IMR-90 (cell line): ENCODE measurements around the gene PCCB. TPM values are rescaled to one million over a fixed set of nuclear protein-coding genes. Genes with fewer than 3 reads are reported as not detected.

ENCODE experiments used
- ATAC-seq: fragments of 200-7000 bp; cut with Tn5 transposase; 2 replicates; pipeline ENCODE4 v1.9.1; 2020; ENCODE audit warnings: low read depth, mild to moderate bottlenecking, moderate library complexity
- BruUV-seq: library from RNA; stranded (reverse); fragments of 400-500 nt; replicated peaks from 2 replicates; lab custom pipeline; 2021; lab: Mats Ljungman, UMichigan
- CTCF ChIA-PET: fragments of 300-600 bp; formaldehyde crosslinking; extraction: SDS; loops from one replicate; lab custom pipeline; 2021; ENCODE audit warnings: antibody characterized with exemption; lab: Yijun Ruan, JAX
- POLR2A ChIA-PET: fragments of 300-600 bp; sonication (Branson Sonifier 250); formaldehyde crosslinking; loops from one replicate; lab custom pipeline; 2022; ENCODE audit warnings: antibody characterized with exemption; ENCODE audit not compliant: unreplicated experiment; lab: Charles Lee
- DNase-seq: peaks from one replicate; pipeline ENCODE4 v3.0.0; 2013
- H2AFZ ChIP-seq: replicated peaks from 2 replicates; pipeline ENCODE3; 2013; ENCODE audit warnings: low read length, mild to moderate bottlenecking; ENCODE audit not compliant: poor library complexity
- H2AK5ac ChIP-seq: 2 replicates; pipeline ENCODE4 v1.6.1; 2013; ENCODE audit warnings: low read depth, low read length, inconsistent platforms
- H2AK9ac ChIP-seq: replicated peaks from 2 replicates; pipeline ENCODE3; 2013; ENCODE audit warnings: mild to moderate bottlenecking, low read depth, low read length, moderate library complexity; ENCODE audit not compliant: poor library complexity
- H2BK120ac ChIP-seq: 2 replicates; pipeline ENCODE4 v1.6.1; 2013; ENCODE audit warnings: low read depth, low read length, inconsistent platforms
- H2BK15ac ChIP-seq: 3 replicates; pipeline ENCODE4 v1.6.1; 2013; ENCODE audit warnings: low read depth, low read length, inconsistent platforms
- H2BK20ac ChIP-seq: 2 replicates; pipeline ENCODE4 v1.6.1; 2013; ENCODE audit warnings: low read depth, mild to moderate bottlenecking, inconsistent platforms, low read length, moderate library complexity
- H2BK5ac ChIP-seq: 2 replicates; pipeline ENCODE4 v1.6.1; 2013; ENCODE audit warnings: mild to moderate bottlenecking, low read depth, low read length, inconsistent platforms; ENCODE audit not compliant: poor library complexity, severe bottlenecking
- H3K14ac ChIP-seq: replicated peaks from 2 replicates; pipeline ENCODE4 v1.6.1; 2013; ENCODE audit warnings: low read depth, low read length, inconsistent platforms
- H3K18ac ChIP-seq: 2 replicates; pipeline ENCODE4 v1.6.1; 2013; ENCODE audit warnings: low read depth, low read length, control low read depth
- H3K23ac ChIP-seq: 2 replicates; pipeline ENCODE4 v1.6.1; 2013; ENCODE audit warnings: low read depth, low read length, inconsistent platforms
- H3K27ac ChIP-seq: 2 replicates; pipeline ENCODE4 v1.5.1; 2013; ENCODE audit warnings: mild to moderate bottlenecking, control low read depth, low read length; ENCODE audit not compliant: insufficient read depth
- H3K27me3 ChIP-seq: 2 replicates; pipeline ENCODE4 v1.6.1; 2013; ENCODE audit warnings: low read length; ENCODE audit not compliant: control insufficient read depth, insufficient read depth
- H3K36me3 ChIP-seq: 2 replicates; pipeline ENCODE4 v1.6.1; 2013; ENCODE audit warnings: low read length, mixed read lengths; ENCODE audit not compliant: control insufficient read depth, insufficient read depth
- H3K4ac ChIP-seq: 2 replicates; pipeline ENCODE4 v1.6.1; 2013; ENCODE audit warnings: low read depth, low read length, inconsistent platforms
- H3K4me1 ChIP-seq: 2 replicates; pipeline ENCODE4 v1.6.1; 2013; ENCODE audit warnings: low read length, mixed read lengths; ENCODE audit not compliant: control insufficient read depth, insufficient read depth
- H3K4me2 ChIP-seq: 2 replicates; pipeline ENCODE4 v1.6.1; 2013; ENCODE audit warnings: low read depth, mild to moderate bottlenecking, control low read depth, low read length, moderate library complexity
- H3K4me3 ChIP-seq: 2 replicates; pipeline ENCODE4 v1.5.1; 2013; ENCODE audit warnings: low read depth, mild to moderate bottlenecking, control low read depth, low read length, moderate library complexity; ENCODE audit not compliant: insufficient read depth
- H3K56ac ChIP-seq: 2 replicates; pipeline ENCODE4 v1.6.1; 2013; ENCODE audit warnings: low read length, inconsistent platforms; ENCODE audit not compliant: insufficient read depth; ENCODE audit errors: extremely low read depth
- H3K79me1 ChIP-seq, 2 experiments: 2 replicates each; pipeline ENCODE4 v1.6.1; 2013; ENCODE audit warnings: low read length in 2 of 2, inconsistent platforms in 1 of 2, low read depth in 1 of 2
- H3K9ac ChIP-seq: 2 replicates; pipeline ENCODE4 v1.6.1; 2013; ENCODE audit warnings: low read depth, low read length, control low read depth
- H3K9me1 ChIP-seq: 2 replicates; pipeline ENCODE4 v1.6.1; 2013; ENCODE audit warnings: low read length, inconsistent platforms; ENCODE audit not compliant: insufficient read depth
- H3K9me3 ChIP-seq: 2 replicates; pipeline ENCODE4 v1.6.1; 2013; ENCODE audit warnings: low read length; ENCODE audit not compliant: control insufficient read depth, insufficient read depth
- H4K20me1 ChIP-seq: 2 replicates; pipeline ENCODE4 v1.6.1; 2013; ENCODE audit warnings: low read length, inconsistent platforms; ENCODE audit not compliant: insufficient read depth
- H4K5ac ChIP-seq: 2 replicates; pipeline ENCODE4 v1.6.1; 2013; ENCODE audit warnings: mild to moderate bottlenecking, low read depth, low read length, control low read depth
- H4K8ac ChIP-seq, 2 experiments: 2 replicates each; pipeline ENCODE4 v1.6.1; 2013; ENCODE audit warnings: low read depth in 2 of 2, low read length in 2 of 2, control low read depth in 1 of 2, inconsistent platforms in 1 of 2
- H4K91ac ChIP-seq: 2 replicates; pipeline ENCODE4 v1.6.1; 2013; ENCODE audit warnings: low read depth, low read length, inconsistent platforms; ENCODE audit not compliant: insufficient read depth
- BHLHE40 ChIP-seq: fragments of 150-350 bp; IDR thresholded peaks from 2 replicates; pipeline ENCODE4 v1.6.1; 2016; ENCODE audit warnings: mild to moderate bottlenecking, low read depth, low read length
- CEBPB ChIP-seq: IDR thresholded peaks from 2 replicates; pipeline ENCODE4 v1.6.1; 2012; ENCODE audit warnings: low read depth, low read length, improper control_type of control experiment
- CTCF ChIP-seq: conservative IDR thresholded peaks from 2 replicates; pipeline ENCODE4 v1.5.1; 2012; ENCODE audit warnings: mild to moderate bottlenecking, low read depth, low read length, improper control_type of control experiment
- FOS ChIP-seq: fragments of 150-350 bp; IDR thresholded peaks from 2 replicates; pipeline ENCODE4 v1.6.1; 2016; ENCODE audit warnings: low read depth, low read length
- MAZ ChIP-seq: IDR thresholded peaks from 2 replicates; pipeline ENCODE4 v1.6.1; 2012; ENCODE audit warnings: low read depth, mild to moderate bottlenecking, low read length, improper control_type of control experiment, moderate library complexity, borderline replicate concordance
- MXI1 ChIP-seq: IDR thresholded peaks from 2 replicates; pipeline ENCODE4 v1.6.1; 2012; ENCODE audit warnings: low read depth, mild to moderate bottlenecking, low read length, moderate library complexity, borderline replicate concordance
- NFE2L2 ChIP-seq: fragments of 150-350 bp; IDR thresholded peaks from 2 replicates; pipeline ENCODE4 v1.6.1; 2016; ENCODE audit warnings: low read depth, mild to moderate bottlenecking, low read length
- POLR2A ChIP-seq: IDR thresholded peaks from 2 replicates; pipeline ENCODE4 v1.6.1; 2012; ENCODE audit warnings: mild to moderate bottlenecking, low read depth, low read length
- RAD21 ChIP-seq: IDR thresholded peaks from 2 replicates; pipeline ENCODE4 v1.6.1; 2012; ENCODE audit warnings: low read length, improper control_type of control experiment
- RCOR1 ChIP-seq: IDR thresholded peaks from 2 replicates; pipeline ENCODE4 v1.6.1; 2012; ENCODE audit warnings: mild to moderate bottlenecking, low read length, improper control_type of control experiment; ENCODE audit not compliant: insufficient replicate concordance
- RFX5 ChIP-seq: IDR thresholded peaks from 2 replicates; pipeline ENCODE4 v1.8.0; 2012; ENCODE audit warnings: low read depth, mild to moderate bottlenecking, low read length, moderate library complexity
- USF2 ChIP-seq: fragments of 150-350 bp; IDR thresholded peaks from 2 replicates; pipeline ENCODE4 v1.6.1; 2017; ENCODE audit warnings: mild to moderate bottlenecking, antibody characterized with exemption, low read length, low read depth
- WGBS, 2 experiments: methylation state at CpG; one replicate each; pipeline versions ENCODE4 v1.1.5 to v1.1.7; 2013; ENCODE audit warnings: missing lambda C conversion rate in 2 of 2; ENCODE audit not compliant: insufficient read length in 1 of 2; ENCODE audit errors: extremely low coverage in 2 of 2; 5-methylcytosine and 5-hydroxymethylcytosine counted together
- dilution Hi-C: fragments of 300-500 bp; cut with HindIII; formaldehyde crosslinking; loops from one replicate; pipeline ENCODE4 v1.14.3; 2018; ENCODE audit warnings: low sequenced_read_pairs; ENCODE audit not compliant: unreplicated experiment
- in situ Hi-C: fragments of 300-500 bp; cut with MboI; formaldehyde crosslinking; loops from 3 replicates; pipeline ENCODE4 v1.14.3; 2019; ENCODE audit warnings: low sequenced_read_pairs, inconsistent platforms, mixed read lengths
- intact Hi-C: fragments of 100-400 bp; cut with micrococcal nuclease; formaldehyde crosslinking; loops from 2 replicates; pipeline ENCODE4 v1.10.0; 2022
- polyA plus RNA-seq, 3 experiments: library from polyadenylated mRNA; depleted of rRNA; stranded (reverse); fragments of >200 nt; gene quantifications; 2 replicates each; pipeline ENCODE4 v1.2.3, GENCODE V29; 2012; ENCODE audit warnings: low replicate concordance in 1 of 3
- total RNA-seq: library from RNA; depleted of rRNA; stranded (reverse); fragments of >200 nt; gene quantifications from 2 replicates; pipeline ENCODE4 v1.2.3, GENCODE V29; 2012

PCCB gene
- total and polyA plus RNA-seq, 2 of the 4 experiments (the other 2 are of a cell fraction), result 40.5 to 76.2 TPM

DNA sequence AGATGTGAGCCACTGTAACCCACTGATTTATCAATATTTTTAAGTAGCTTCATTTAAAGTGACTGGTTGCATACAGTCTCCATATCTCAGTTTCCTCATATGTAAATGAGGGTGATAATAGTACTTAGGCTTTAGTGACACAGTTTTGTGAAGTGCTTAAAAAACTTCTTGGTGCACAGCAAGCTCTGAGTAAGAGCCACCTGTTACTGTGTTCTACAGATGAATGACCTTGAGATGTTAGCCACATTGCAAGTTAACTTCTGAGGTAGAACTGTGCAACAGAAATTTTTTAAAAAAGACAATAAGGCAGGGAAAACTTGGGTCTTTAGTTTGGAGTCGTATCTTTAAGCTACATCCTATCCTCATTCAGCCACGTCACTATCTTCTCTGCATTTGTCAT lies 43.1 kb downstream of the PCCB start:
- no peaks in the 10 kb centered on the region for H3K9me1 ChIP-seq

More for the DNA sequence above, 43.1 kb downstream of the PCCB start:
- no peak overlapping the region for H2BK120ac ChIP-seq
- no peak overlapping the region for H2BK5ac ChIP-seq
- no peak overlapping the region for H2BK15ac ChIP-seq
- no CpG with 5 or more reads among the region's 2 CpGs for WGBS, 2 experiments
- H4K91ac ChIP-seq, result no peak overlapping the region
- H3K4me3 ChIP-seq, result no peak overlapping the region
- DNase-seq (no peak), ATAC-seq (no peak)
- H2BK20ac ChIP-seq, result no peak overlapping the region
- H3K79me1 ChIP-seq, result 0 out of 4 replicates have a peak, but pooled peaks cover 0 to 3% of the 10 kb centered on the region in 2 experiments
- no peak overlapping the region for H4K8ac ChIP-seq
- no peaks in the 10 kb centered on the region for H3K27me3 ChIP-seq
- no peak overlapping the region for H4K5ac ChIP-seq
- H3K14ac ChIP-seq, result no peak overlapping the region
- dilution Hi-C loops (no loop called here), intact Hi-C loops (no loop called here), in situ Hi-C loops (no loop called here)
- H3K4me1 ChIP-seq, result no peaks in the 10 kb centered on the region
- POLR2A ChIA-PET, result no interaction called here
- no peak overlapping the region for H3K9ac ChIP-seq
- H3K56ac ChIP-seq, result no peak overlapping the region
- H3K4ac ChIP-seq, result no peak overlapping the region
- CTCF ChIA-PET, result no interaction called here
- no peak overlapping the region for H2AK5ac ChIP-seq
- BruUV-seq, result no TSS peak
- H3K36me3 ChIP-seq, result peaks cover 14% of the 10 kb centered on the region; the same call in 1 of the 2 replicates
- no peak overlapping the region for H3K23ac ChIP-seq
- no peak overlapping the region for H2AFZ ChIP-seq
- no peaks in the 10 kb centered on the region for H4K20me1 ChIP-seq
- TF ChIP-seq FOS (no peak), POLR2A (no peak), RFX5 (no peak), RCOR1 (no peak), CTCF (no peak), RAD21 (no peak), MAZ (no peak), NFE2L2 (no peak), BHLHE40 (no peak), MXI1 (no peak), CEBPB (no peak), USF2 (no peak)
- no peak overlapping the region for H2AK9ac ChIP-seq
- no peak overlapping the region for H3K27ac ChIP-seq
- no peak overlapping the region for H3K4me2 ChIP-seq
- H3K18ac ChIP-seq, result no peak overlapping the region
- H3K9me3 ChIP-seq, result no peaks in the 10 kb centered on the region
